Tibial artery (tissue), 4 donors: ENCODE measurements around the gene JPH4.
"Not testable (repeated sequence)": the region's sequence is repeated elsewhere in the genome, so short reads cannot be mapped to it uniquely, and the experiment has no call there.

Experiments used
- DNase-seq, 2 donors: peaks; one replicate each; pipeline ENCODE4 v3.0.0-alpha.2; 2019
- H3K27ac ChIP-seq, 2 donors: fragments of 200-600 bp; sonication (generic) in 1 of 2; 1 replicate in 1 of 2; 2 replicates in 1 of 2; pipeline ENCODE4 v1.5.1; 2018 to 2019; ENCODE audit warnings: mild to moderate bottlenecking in 1 of 2
- H3K27me3 ChIP-seq, 2 donors: fragments of 200-600 bp; sonication (generic) in 1 of 2; one replicate each; pipeline versions ENCODE4 v1.5.1 to v1.6.0; 2016 to 2019
- H3K36me3 ChIP-seq, 3 donors: fragments of 200-600 bp; sonication (generic) in 2 of 3; one replicate each; pipeline ENCODE4 v1.5.1; 2016 to 2019; ENCODE audit warnings: mild to moderate bottlenecking in 2 of 3
- H3K4me1 ChIP-seq, 4 donors: fragments of 200-600 bp; sonication (generic) in 2 of 4; 1 replicate in 3 of 4; 2 replicates in 1 of 4; pipeline ENCODE4 v1.5.1; 2016 to 2019
- H3K4me3 ChIP-seq, 2 donors: fragments of 200-600 bp; sonication (generic) in 1 of 2; 1 replicate in 1 of 2; 2 replicates in 1 of 2; pipeline ENCODE4 v1.5.1; 2018 to 2019; ENCODE audit warnings: mild to moderate bottlenecking in 2 of 2
- H3K9me3 ChIP-seq, 3 donors: fragments of 200-600 bp; sonication (generic) in 1 of 3; one replicate each; pipeline ENCODE4 v1.5.1; 2016 to 2019
- intact Hi-C: fragments of 100-400 bp; cut with DNase I; formaldehyde crosslinking; loops from one replicate; pipeline ENCODE4 v1.15.0; 2023; ENCODE audit warnings: low total_unique reads
- TF ChIP-seq, protein P1 (sequence below), 2 experiments: fragments of 200-600 bp in 1 of 2; fragments of 450-650 bp in 1 of 2; IDR thresholded peaks; one replicate each; pipeline ENCODE4 v1.5.1; 2017 to 2019; ENCODE audit warnings: antibody characterized with exemption in 2 of 2, mild to moderate bottlenecking in 1 of 2, moderate library complexity in 1 of 2

Gene JPH4

DNA sequence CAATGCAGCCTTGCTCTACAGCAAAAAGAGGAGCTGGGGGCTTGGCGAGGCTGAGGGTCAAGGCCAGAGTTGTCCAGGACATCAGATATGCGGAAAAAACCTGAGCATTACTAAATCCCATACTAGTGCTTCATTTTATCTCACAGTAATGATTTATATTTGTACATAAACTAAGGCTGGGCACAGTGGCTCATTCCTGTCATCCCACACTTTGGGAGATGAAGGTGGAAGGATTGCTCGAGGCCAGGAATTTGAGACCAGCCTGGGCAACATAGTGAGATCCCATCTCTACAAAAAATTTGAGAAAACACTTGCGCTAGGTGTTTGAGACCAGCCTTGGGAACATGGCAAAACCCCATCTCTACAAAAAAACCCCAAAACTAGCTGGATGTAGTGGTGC lies 11.6 kb upstream of the JPH4 start:
- intact Hi-C loops: no loop called here
- Histone ChIP-seq H3K9me3 (no peaks in the 10 kb centered on the region), H3K27me3 (peaks cover 0 to 4% of the 10 kb centered on the region in 2 donors), H3K36me3 (no peaks in the 10 kb centered on the region), H3K4me3 (no peak overlapping the region), H3K27ac (no peak overlapping the region), H3K4me1 (no peaks in the 10 kb centered on the region)
- TF ChIP-seq, protein P1, sequence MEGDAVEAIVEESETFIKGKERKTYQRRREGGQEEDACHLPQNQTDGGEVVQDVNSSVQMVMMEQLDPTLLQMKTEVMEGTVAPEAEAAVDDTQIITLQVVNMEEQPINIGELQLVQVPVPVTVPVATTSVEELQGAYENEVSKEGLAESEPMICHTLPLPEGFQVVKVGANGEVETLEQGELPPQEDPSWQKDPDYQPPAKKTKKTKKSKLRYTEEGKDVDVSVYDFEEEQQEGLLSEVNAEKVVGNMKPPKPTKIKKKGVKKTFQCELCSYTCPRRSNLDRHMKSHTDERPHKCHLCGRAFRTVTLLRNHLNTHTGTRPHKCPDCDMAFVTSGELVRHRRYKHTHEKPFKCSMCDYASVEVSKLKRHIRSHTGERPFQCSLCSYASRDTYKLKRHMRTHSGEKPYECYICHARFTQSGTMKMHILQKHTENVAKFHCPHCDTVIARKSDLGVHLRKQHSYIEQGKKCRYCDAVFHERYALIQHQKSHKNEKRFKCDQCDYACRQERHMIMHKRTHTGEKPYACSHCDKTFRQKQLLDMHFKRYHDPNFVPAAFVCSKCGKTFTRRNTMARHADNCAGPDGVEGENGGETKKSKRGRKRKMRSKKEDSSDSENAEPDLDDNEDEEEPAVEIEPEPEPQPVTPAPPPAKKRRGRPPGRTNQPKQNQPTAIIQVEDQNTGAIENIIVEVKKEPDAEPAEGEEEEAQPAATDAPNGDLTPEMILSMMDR (IDR thresholded peaks at IDR 0.05): no peak
- DNase-seq: no peak

DNA sequence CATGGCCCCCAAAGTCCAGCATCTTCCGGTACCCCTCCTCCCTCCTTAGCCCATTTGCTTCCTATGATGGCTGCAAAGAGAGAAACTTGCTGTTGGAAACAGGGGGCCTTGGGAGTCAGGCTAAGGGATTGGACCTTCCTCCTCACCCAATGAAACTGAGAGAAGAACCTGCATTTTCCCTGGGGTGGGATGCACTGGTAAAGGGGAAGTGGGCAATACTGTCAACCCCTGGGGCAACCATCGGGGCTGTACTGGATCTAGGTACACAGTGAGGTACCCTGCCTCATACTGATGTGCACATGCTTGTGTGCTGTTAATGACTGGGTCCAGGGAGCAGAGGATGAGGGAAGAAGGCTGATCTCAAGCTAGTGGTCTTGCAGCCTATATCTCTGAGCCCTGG lies 11.0 kb upstream of the JPH4 start:
- Histone ChIP-seq H3K4me3 (no peak overlapping the region), H3K27me3 (peaks cover 0 to 4% of the 10 kb centered on the region in 2 donors), H3K36me3 (no peaks in the 10 kb centered on the region), H3K9me3 (no peaks in the 10 kb centered on the region), H3K4me1 (no peaks in the 10 kb centered on the region), H3K27ac (no peak overlapping the region)
- DNase-seq: no peak
- TF ChIP-seq, protein P1 (IDR thresholded peaks at IDR 0.05): no peak
- intact Hi-C loops: no loop called here

DNA sequence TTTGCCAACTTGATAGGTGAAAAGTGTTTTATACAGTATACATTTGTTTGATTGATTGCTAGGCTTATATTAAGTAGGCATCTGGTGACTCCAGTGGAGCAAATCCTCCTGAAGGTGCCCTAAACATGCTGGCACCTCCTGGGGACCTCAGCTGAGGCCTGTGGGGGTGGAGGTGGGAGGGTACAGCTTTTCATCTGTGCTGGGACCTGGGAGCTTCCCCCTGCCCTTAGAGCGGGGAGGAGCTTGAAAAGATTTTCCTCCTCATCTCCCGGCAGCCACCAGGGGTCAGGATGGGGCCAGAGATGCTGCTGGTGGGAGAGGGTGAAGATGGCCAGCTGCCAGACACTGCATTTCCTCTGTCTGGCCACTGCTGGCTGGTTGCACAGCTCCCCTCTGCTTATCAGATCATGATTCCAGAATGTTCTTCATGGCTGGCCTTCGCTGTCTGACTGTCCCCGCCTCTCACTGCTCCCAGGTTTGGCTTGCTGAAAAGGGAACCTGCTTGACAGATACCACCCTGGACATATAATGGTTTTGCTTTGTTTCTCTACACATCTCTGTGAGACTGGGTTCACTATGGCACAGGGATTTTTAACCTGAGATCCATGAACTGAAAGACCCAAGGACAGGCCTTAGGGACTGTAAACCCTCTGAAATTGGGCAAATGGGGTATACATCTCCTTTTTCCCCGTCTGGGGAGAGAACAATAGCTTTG lies 10.5 kb upstream of the JPH4 start:
- Histone ChIP-seq H3K4me3 (no peak overlapping the region), H3K36me3 (no peaks in the 10 kb centered on the region), H3K27me3 (peaks cover 0 to 4% of the 10 kb centered on the region in 2 donors), H3K9me3 (no peaks in the 10 kb centered on the region), H3K4me1 (no peaks in the 10 kb centered on the region), H3K27ac (no peak overlapping the region)
- intact Hi-C loops: no loop called here
- DNase-seq: peak; percentile 75 to 81
- TF ChIP-seq, protein P1 (IDR thresholded peaks at IDR 0.05): peak; percentile 17 to 30

DNA sequence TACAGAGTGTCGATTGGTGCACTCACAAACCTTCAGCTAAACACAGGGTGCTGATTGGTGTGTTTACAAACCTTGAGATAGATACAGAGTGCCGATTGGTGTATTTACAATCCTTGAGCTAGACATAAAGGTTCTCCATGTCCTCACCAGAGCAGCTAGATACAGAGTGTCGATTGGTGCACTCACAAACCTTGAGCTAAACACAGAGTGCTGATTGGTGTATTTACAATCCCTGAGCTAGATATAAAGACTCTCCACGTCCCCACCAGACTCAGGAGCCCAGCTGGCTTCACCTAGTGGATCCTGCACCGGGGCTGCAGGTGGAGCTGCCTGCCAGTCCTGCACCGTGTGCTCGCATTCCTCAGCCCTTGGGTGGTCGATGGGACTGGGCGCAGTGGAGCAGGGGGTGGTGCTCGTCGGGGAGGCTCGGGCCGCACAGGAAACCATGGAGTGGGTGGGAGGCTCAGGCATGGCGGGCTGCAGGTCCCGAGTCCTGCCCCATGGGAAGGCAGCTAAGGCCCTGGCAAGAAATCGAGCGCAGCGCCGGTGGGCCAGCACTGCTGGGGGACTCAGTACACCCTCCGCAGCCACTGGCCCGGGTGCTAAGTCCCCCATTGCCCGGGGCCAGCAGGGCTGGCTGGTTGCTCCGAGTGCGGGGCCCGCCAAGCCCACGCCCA lies 6.1 kb upstream of the JPH4 start:
- H3K4me3 ChIP-seq, H3K4me1 ChIP-seq, H3K27ac ChIP-seq, H3K36me3 ChIP-seq, H3K9me3 ChIP-seq, intact Hi-C loops, DNase-seq: not testable (repeated sequence)
- peaks cover 0 to 25% of the 10 kb centered on the region in 2 donors for H3K27me3 ChIP-seq

DNA sequence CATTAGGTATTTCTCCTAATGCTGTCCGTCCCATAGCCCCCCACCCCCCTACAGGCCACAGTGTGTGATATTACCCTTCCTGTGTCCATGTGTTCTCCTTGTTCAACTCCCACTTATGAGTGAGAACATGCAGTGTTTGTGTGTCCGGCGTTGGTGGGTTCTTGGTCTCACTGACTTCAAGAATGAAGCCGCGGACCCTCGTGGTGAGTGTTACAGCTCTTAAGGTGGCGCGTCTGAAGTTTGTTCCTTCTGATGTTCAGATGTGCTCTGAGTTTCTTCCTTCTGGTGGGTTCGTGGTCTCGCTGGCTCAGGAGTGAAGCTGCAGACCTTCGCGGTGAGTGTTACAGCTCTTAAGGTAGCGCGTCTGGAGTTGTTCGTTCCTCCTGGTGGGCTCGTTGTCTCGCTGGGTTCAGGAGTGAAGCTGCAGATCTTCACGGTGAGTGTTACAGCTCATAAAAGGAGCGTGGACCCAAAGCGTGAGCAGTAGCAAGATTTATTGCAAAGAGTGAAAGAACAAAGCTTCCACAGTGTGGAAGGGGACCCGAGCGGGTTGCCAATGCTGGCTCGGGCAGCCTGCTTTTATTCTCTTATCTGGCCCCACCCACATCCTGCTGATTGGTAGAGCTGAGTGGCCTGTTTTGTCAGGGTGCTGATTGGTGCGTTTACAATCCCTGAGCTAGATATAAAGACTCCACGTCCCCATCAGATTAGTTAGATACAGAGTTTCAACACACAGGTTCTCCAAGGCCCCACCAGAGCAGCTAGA lies 5.4 kb upstream of the JPH4 start:
- H3K27ac ChIP-seq, H3K9me3 ChIP-seq, H3K36me3 ChIP-seq, H3K4me1 ChIP-seq, H3K4me3 ChIP-seq, intact Hi-C loops, DNase-seq: not testable (repeated sequence)
- H3K27me3 ChIP-seq: peaks cover 0 to 29% of the 10 kb centered on the region in 2 donors

DNA sequence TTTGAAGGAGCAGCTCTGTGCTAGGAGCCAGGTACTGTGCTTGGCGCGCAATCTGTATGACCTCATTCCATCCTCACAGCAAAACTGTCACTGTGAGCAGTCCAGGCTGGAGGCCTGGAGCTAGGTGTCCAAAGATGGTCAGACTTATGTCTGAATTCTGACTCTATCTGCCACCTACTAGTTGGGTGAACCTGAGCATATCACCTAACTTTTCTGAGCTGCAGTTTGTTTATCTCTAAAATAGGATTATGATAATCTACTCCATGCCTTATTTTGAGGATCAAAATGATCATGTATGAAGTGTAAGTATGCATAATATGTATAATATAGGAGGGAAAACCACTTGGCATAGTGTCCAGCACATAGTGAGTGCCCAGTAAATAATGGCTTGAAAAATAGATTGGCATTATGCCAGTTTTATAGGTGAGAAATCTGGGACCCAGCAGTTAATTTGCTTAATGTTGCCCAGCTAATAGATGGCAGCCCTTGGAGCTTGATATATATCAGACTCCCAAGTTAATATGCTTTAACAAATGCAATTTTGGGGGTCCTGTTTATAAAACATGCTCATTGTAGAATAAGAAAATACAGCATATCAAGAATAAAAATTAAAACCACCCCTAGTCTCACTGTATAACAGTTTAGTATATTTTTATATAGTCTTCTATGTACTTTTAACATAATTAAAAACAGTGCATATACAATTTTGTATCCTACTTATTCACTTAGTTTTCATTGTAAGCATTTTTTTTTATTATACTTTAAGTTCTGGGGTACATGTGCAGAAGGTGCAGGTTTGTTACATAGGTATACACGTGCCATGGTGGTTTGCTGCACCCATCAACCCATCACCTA lies 4.5 kb upstream of the JPH4 start:
- intact Hi-C loops: no loop called here
- TF ChIP-seq, protein P1 (IDR thresholded peaks at IDR 0.05): no peak
- no peaks in the 10 kb centered on the region for H3K36me3 ChIP-seq
- no peak overlapping the region for H3K4me3 ChIP-seq
- DNase-seq: no peak
- peaks cover 0 to 7% (median under 1%) of the 10 kb centered on the region in 4 donors for H3K4me1 ChIP-seq
- peaks cover 0 to 38% of the 10 kb centered on the region in 2 donors for H3K27me3 ChIP-seq
- H3K9me3 ChIP-seq: no peaks in the 10 kb centered on the region
- H3K27ac ChIP-seq: no peak overlapping the region
